Heart left ventricle (tissue), 13 donors: ENCODE data around the gene C2orf68.

Source experiments
- POLR2A ChIP-seq, 2 donors: fragments of 450-650 bp; IDR thresholded peaks; one replicate each; pipeline ENCODE4 v1.6.1; 2017; ENCODE audit warnings: antibody characterized with exemption in 2 of 2, mild to moderate bottlenecking in 2 of 2, moderate library complexity in 2 of 2
- TF ChIP-seq, protein P1 (sequence below), 12 donors: fragments of 200-600 bp; sonication (generic) in 4 of 12; IDR thresholded peaks; one replicate each; pipeline versions ENCODE4 v1.5.0 to v1.8.0; 2018 to 2022; ENCODE audit warnings: antibody characterized with exemption in 12 of 12, mild to moderate bottlenecking in 5 of 12
- donor health status: ischemic (EF 13 %, LVEDD 7.1; RV severe dilation, severe dysfunction).
- donor health status: DM: no; HTN: yes; CAD: no.
- donor health status: DM: no; HTN: no; CAD: no.
- donor health status: ischemic (EF 25% LVEDD 6.9; RV normal size, moderate dysfunction).
- donor health status: ischemic (EF 25% LVEDD 5.7; RV mildly dilated, moderate dysfunction).
- donor health status: ischemic (EF 35%, LVEDD 5.7; RV mildly dilated, moderate dysfunction).
- donor health status: nonischemic (EF 11% LVEDD 7.7; RV severe dilation, severe dysfunction).
- donor health status: DM: yes; HTN: yes; CAD: no.
- donor health status: PGD.
- donor health status: ischemic (EF 29% LVEDD 5.4; RV normal size, mild dysfunction).
- donor health status: nonischemic (EF 23%, LVEDD 6.1; RV moderate dilation, normal function).

DNA sequence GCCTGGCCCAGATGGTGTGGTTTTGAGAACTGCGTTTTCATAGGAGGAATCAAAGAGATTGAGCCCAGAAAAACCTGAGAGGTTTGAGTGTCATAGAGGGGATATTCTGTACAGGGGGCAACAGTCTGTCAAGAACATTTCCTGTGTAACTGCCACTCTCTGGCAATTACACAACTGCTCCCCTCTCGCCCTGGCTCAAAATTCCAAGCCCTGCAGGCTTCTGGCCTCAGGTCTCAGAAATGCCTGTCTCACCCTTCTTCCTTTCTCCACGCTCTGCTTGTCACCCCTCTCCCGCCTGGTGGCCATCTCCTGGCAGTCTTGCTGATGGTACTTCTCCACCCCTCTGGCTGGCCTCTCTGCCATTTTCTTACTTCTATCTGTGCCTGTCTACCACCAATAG, 23.6 kb downstream of the C2orf68 start:
- TF ChIP-seq POLR2A (IDR thresholded peaks at IDR 0.05): no peak
- TF ChIP-seq, protein P1, sequence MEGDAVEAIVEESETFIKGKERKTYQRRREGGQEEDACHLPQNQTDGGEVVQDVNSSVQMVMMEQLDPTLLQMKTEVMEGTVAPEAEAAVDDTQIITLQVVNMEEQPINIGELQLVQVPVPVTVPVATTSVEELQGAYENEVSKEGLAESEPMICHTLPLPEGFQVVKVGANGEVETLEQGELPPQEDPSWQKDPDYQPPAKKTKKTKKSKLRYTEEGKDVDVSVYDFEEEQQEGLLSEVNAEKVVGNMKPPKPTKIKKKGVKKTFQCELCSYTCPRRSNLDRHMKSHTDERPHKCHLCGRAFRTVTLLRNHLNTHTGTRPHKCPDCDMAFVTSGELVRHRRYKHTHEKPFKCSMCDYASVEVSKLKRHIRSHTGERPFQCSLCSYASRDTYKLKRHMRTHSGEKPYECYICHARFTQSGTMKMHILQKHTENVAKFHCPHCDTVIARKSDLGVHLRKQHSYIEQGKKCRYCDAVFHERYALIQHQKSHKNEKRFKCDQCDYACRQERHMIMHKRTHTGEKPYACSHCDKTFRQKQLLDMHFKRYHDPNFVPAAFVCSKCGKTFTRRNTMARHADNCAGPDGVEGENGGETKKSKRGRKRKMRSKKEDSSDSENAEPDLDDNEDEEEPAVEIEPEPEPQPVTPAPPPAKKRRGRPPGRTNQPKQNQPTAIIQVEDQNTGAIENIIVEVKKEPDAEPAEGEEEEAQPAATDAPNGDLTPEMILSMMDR (IDR thresholded peaks at IDR 0.05): no peak
